Measurements from ENCODE around the gene TASOR2. TPM values are rescaled to one million over a fixed set of nuclear protein-coding genes. Genes with fewer than 3 reads are reported as not detected.

The TASOR2 gene
- total and polyA plus RNA-seq, 2 of the 4 experiments (the other 2 are of a cell fraction), result 19.4 to 53.6 TPM

DNA sequence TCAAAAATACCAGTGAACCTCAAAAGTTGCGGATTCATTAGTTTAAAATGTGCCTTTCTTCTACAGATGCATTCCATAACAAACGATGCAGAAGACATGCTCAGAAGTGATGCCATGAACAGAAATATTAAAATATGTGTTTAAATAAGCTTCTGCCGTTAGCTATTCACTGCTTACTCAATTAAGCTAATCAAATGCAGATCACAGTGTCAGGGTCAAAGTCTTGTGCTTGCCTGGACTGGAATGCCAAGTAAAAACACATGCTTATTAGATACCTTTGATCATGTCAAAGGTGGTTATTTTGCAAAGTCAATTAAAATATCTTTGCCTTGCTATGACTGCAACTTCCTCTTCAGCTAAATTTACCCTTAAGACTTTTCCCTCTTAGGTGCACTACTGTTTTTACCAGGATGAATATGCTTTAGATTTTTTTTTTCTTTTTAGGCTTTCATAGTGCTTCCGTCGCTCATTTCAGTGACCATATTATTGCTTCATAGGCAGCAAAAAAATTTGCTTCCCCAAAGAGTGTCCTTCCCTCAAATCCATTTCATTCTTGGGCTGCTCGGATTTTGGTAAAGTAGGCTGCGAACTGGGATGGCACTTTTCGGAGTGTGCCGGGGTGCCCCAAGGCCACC is 19.1 kb upstream of the TASOR2 start:
- Histone ChIP-seq H4K8ac (ENCODE audit: low read depth in 2 of 2, low read length in 2 of 2) (peak overlapping the region; percentile 65 to 87; a peak in 2 of 4 replicates), H3K9me3 (ENCODE audit: control insufficient read depth, insufficient read depth, low read length) (no peaks in the 10 kb centered on the region), H3K27ac (ENCODE audit: insufficient read depth, low read length) (no peak overlapping the region; the same call in 1 of the 2 replicates), H4K91ac (ENCODE audit: insufficient read depth, low read depth, low read length) (no peak overlapping the region), H2AFZ (replicated peaks; ENCODE audit: low read length, poor library complexity) (peak overlapping the region; percentile 90), H4K20me1 (ENCODE audit: insufficient read depth, low read length) (no peaks in the 10 kb centered on the region; the same call in 1 of the 2 replicates), H2BK120ac (ENCODE audit: low read depth, low read length) (no peak overlapping the region), H4K5ac (ENCODE audit: low read depth, low read length) (no peak overlapping the region), H3K36me3 (ENCODE audit: control insufficient read depth, insufficient read depth, low read length) (no peaks in the 10 kb centered on the region), H2BK5ac (ENCODE audit: low read depth, low read length, poor library complexity, severe bottlenecking) (no peak overlapping the region), H3K4me1 (ENCODE audit: control insufficient read depth, insufficient read depth, low read length) (no peaks in the 10 kb centered on the region), H2BK20ac (ENCODE audit: low read depth, low read length) (no peak overlapping the region), H3K4ac (ENCODE audit: low read depth, low read length) (peak overlapping the region; percentile 16; the same call in 1 of the 2 replicates), H3K79me1 (ENCODE audit: low read depth in 1 of 2, low read length in 2 of 2) (peaks cover 4 to 11% of the 10 kb centered on the region in 2 experiments), H3K18ac (ENCODE audit: low read depth, low read length) (no peak overlapping the region), H3K4me2 (ENCODE audit: low read depth, low read length) (peak overlapping the region; percentile 96), H3K27me3 (ENCODE audit: control insufficient read depth, insufficient read depth, low read length) (peaks cover 8% of the 10 kb centered on the region), H3K4me3 (ENCODE audit: insufficient read depth, low read depth, low read length) (peak overlapping the region; percentile 62), H2BK15ac (ENCODE audit: low read depth, low read length) (no peak overlapping the region), H3K9ac (ENCODE audit: low read depth, low read length) (peak overlapping the region; percentile 60), H3K14ac (replicated peaks; ENCODE audit: low read depth, low read length) (no peak overlapping the region), H3K23ac (ENCODE audit: low read depth, low read length) (no peak overlapping the region; the same call in 1 of the 2 replicates), H2AK9ac (replicated peaks; ENCODE audit: low read depth, low read length, poor library complexity) (peak overlapping the region; percentile 53), H2AK5ac (ENCODE audit: low read depth, low read length) (no peak overlapping the region), H3K56ac (ENCODE audit: extremely low read depth, insufficient read depth, low read length) (no peak overlapping the region), H3K9me1 (ENCODE audit: insufficient read depth, low read length) (peaks cover 5% of the 10 kb centered on the region; the same call in 1 of the 2 replicates)
- ChIA-PET POLR2A (ENCODE audit: unreplicated experiment) (interaction anchor here (0.6 kb wide), 1 partner anchor 19 kb away, joined by 3 read pairs; no protein-coding TSS in a partner anchor), CTCF (no interaction called here)
- dilution Hi-C loops (cut with HindIII; ENCODE audit: low sequenced_read_pairs, unreplicated experiment) (no loop called here), in situ Hi-C loops (cut with MboI; ENCODE audit: low sequenced_read_pairs) (no loop called here), intact Hi-C loops (cut with micrococcal nuclease) (no loop called here)
- 10% methylated on average over 2 of the region's 9 CpGs; no CpG with 5 or more reads in 1 of the 2 experiments for WGBS, 2 experiments (ENCODE audit: extremely low coverage in 2 of 2, insufficient read length in 1 of 2)
- no peak for TF ChIP-seq FOS (IDR thresholded peaks at IDR 0.05; ENCODE audit: low read depth, low read length)
- TF ChIP-seq RAD21 (IDR thresholded peaks at IDR 0.05; ENCODE audit: low read length), result no peak
- TF ChIP-seq MAFK (IDR thresholded peaks at IDR 0.05; ENCODE audit: low read depth, low read length), result no peak
- peak; percentile 61 for TF ChIP-seq CEBPB (IDR thresholded peaks at IDR 0.05; ENCODE audit: low read depth, low read length)
- no peak for TF ChIP-seq CTCF (conservative IDR thresholded peaks at IDR 0.05; ENCODE audit: low read depth, low read length)
- ATAC-seq (ENCODE audit: low read depth) (no peak), DNase-seq (no peak)
- BruUV-seq (replicated peaks), result no TSS peak
